Fibroblast of lung (primary cell): ENCODE measurements around the gene ZBTB11. TPM values are rescaled to one million over a fixed set of nuclear protein-coding genes. Genes with fewer than 3 reads are reported as not detected.
"Not testable (repeated sequence)": the region's sequence is repeated elsewhere in the genome, so short reads cannot be mapped to it uniquely, and the experiment has no call there.

ENCODE experiments used
- DNase-seq, 2 donors: peaks; one replicate each; pipeline versions ENCODE4 v3.0.0 to v3.0.0-alpha.2; 2010; ENCODE audit warnings: low read depth in 2 of 2
- H2AFZ ChIP-seq: 2 replicates; pipeline ENCODE4 v1.5.1; 2012; ENCODE audit warnings: low read length, control low read depth, inconsistent platforms
- H3K27ac ChIP-seq: 2 replicates; pipeline ENCODE4 v1.5.1; 2011; ENCODE audit warnings: low read length, control low read depth; ENCODE audit not compliant: insufficient read depth
- H3K27me3 ChIP-seq: 2 replicates; pipeline ENCODE4 v1.5.1; 2011; ENCODE audit warnings: mild to moderate bottlenecking, low read length; ENCODE audit not compliant: control insufficient read depth, insufficient read depth
- H3K36me3 ChIP-seq: 2 replicates; pipeline ENCODE4 v1.5.1; 2011; ENCODE audit warnings: low read length; ENCODE audit not compliant: control insufficient read depth, insufficient read depth
- H3K4me1 ChIP-seq: 2 replicates; pipeline ENCODE4 v1.5.1; 2011; ENCODE audit warnings: low read length; ENCODE audit not compliant: control insufficient read depth, insufficient read depth; ENCODE audit errors: extremely low read depth
- H3K4me2 ChIP-seq: 2 replicates; pipeline ENCODE4 v1.5.1; 2011; ENCODE audit warnings: low read length, control low read depth; ENCODE audit not compliant: insufficient read depth; ENCODE audit errors: extremely low read depth
- H3K4me3 ChIP-seq, 4 experiments: fragments of 200-600 bp in 1 of 4; sonication (generic) in 1 of 4; replicated peaks in 1 of 4; 2 replicates each; pipeline ENCODE4 v1.5.1; 2011 to 2016; ENCODE audit warnings: low read length in 4 of 4, low read depth in 3 of 4, mild to moderate bottlenecking in 3 of 4, control low read depth in 2 of 4, inconsistent platforms in 1 of 4, mixed read lengths in 1 of 4; ENCODE audit not compliant: insufficient read depth in 1 of 4; ENCODE audit errors: control extremely low read depth in 1 of 4
- H3K79me2 ChIP-seq: 2 replicates; pipeline ENCODE4 v1.5.1; 2012; ENCODE audit warnings: mild to moderate bottlenecking, low read length, inconsistent platforms; ENCODE audit not compliant: control insufficient read depth, insufficient read depth
- H3K9ac ChIP-seq: 2 replicates; pipeline ENCODE4 v1.5.1; 2011; ENCODE audit warnings: mild to moderate bottlenecking, low read length, control low read depth; ENCODE audit not compliant: insufficient read depth
- H3K9me3 ChIP-seq: 2 replicates; pipeline ENCODE4 v1.5.1; 2012; ENCODE audit warnings: low read depth, low read length; ENCODE audit not compliant: control insufficient read depth, insufficient read depth
- H4K20me1 ChIP-seq: 2 replicates; pipeline ENCODE4 v1.5.1; 2011; ENCODE audit warnings: low read length; ENCODE audit not compliant: control insufficient read depth, insufficient read depth; ENCODE audit errors: extremely low read depth
- EZH2 ChIP-seq: IDR thresholded peaks from 2 replicates; pipeline ENCODE4 v1.5.1; 2012; ENCODE audit warnings: low read length, control low read depth, mild to moderate bottlenecking; ENCODE audit errors: missing control alignments
- polyA plus RNA-seq, 2 donors: library from polyadenylated mRNA; depleted of rRNA in 1 of 2; stranded (reverse) in 1 of 2; unstranded in 1 of 2; fragments of >200 nt; gene quantifications; 2 replicates each; pipeline ENCODE4 v1.2.1, GENCODE V29; 2011 to 2012; ENCODE audit warnings: missing spikeins in 1 of 2
- total RNA-seq: library from RNA; depleted of rRNA; stranded (reverse); fragments of >200 nt; gene quantifications from 2 replicates; pipeline ENCODE4 v1.2.1, GENCODE V29; 2014
- TF ChIP-seq, protein P1 (sequence below), 2 donors: IDR thresholded peaks in 1 of 2; conservative IDR thresholded peaks in 1 of 2; 1 replicate in 1 of 2; 2 replicates in 1 of 2; pipeline ENCODE4 v1.5.1; 2011 to 2012; ENCODE audit warnings: low read length in 2 of 2, control low read depth in 1 of 2, inconsistent platforms in 1 of 2, low read depth in 1 of 2, mild to moderate bottlenecking in 1 of 2

ZBTB11 gene
- total and polyA plus RNA-seq, 2 donors (not counting 1 experiment from before 2014, with no cell fraction given): 11.4 to 26.6 TPM

DNA sequence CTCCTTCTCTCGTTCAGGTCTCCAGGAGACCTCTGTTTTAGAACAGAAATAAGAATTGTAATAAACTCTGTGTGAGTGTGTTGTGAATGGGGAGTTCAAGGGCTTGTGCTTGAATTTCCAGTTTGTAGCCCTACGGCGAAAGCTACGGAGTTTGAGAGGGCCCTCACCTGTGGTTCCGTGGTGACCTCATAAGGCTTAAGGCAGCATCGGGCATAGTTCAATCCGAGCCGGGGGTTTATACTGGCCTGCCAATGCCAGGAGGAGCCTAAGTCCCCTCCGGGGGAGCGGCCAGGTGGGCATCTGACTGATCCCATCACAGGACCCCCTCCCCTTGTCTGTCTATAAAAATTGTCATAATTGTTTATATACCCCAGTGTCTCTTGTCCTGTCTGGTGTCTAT lies 43.7 kb downstream of the ZBTB11 start:
- no peaks in the 10 kb centered on the region for H3K9me3 ChIP-seq
- H4K20me1 ChIP-seq: no peaks in the 10 kb centered on the region
- no peak overlapping the region for H3K9ac ChIP-seq
- no peak overlapping the region for H3K4me3 ChIP-seq
- H3K27me3 ChIP-seq: peaks cover 5% of the 10 kb centered on the region
- no peak overlapping the region for H2AFZ ChIP-seq
- no peaks in the 10 kb centered on the region for H3K36me3 ChIP-seq
- no peak overlapping the region for H3K27ac ChIP-seq
- no peaks in the 10 kb centered on the region for H3K4me1 ChIP-seq
- TF ChIP-seq, protein P1, sequence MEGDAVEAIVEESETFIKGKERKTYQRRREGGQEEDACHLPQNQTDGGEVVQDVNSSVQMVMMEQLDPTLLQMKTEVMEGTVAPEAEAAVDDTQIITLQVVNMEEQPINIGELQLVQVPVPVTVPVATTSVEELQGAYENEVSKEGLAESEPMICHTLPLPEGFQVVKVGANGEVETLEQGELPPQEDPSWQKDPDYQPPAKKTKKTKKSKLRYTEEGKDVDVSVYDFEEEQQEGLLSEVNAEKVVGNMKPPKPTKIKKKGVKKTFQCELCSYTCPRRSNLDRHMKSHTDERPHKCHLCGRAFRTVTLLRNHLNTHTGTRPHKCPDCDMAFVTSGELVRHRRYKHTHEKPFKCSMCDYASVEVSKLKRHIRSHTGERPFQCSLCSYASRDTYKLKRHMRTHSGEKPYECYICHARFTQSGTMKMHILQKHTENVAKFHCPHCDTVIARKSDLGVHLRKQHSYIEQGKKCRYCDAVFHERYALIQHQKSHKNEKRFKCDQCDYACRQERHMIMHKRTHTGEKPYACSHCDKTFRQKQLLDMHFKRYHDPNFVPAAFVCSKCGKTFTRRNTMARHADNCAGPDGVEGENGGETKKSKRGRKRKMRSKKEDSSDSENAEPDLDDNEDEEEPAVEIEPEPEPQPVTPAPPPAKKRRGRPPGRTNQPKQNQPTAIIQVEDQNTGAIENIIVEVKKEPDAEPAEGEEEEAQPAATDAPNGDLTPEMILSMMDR (conservative IDR thresholded peaks at IDR 0.05 in 1 of 2, IDR thresholded peaks at IDR 0.05 in 1 of 2; ENCODE audit: low read depth in 1 of 2, low read length in 2 of 2): no peak
- no peak for TF ChIP-seq EZH2
- no peak overlapping the region for H3K4me2 ChIP-seq
- no peak for DNase-seq
- H3K79me2 ChIP-seq: no peaks in the 10 kb centered on the region

DNA sequence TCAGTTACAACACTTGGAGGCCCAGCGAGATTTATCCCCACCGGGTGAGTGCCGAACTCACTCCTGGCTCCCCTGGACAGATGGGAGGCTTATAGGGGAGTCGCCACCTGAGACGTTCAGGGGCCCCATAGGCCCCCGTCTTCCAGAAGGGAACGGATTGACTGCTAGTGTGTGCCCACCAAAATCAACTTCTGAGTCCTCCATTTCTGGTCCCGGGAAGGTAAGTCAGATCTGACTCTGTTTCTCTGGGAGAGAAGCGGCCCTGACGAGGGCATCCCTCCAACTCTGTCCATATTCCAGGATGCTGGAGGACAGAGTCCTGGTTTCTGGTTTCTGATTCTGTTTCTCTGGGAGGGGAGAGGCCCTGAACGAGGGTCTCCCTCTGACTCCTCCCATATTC lies 44.3 kb downstream of the ZBTB11 start:
- no peaks in the 10 kb centered on the region for H3K79me2 ChIP-seq
- peaks cover 5% of the 10 kb centered on the region for H3K27me3 ChIP-seq
- no peaks in the 10 kb centered on the region for H3K36me3 ChIP-seq
- no peak for TF ChIP-seq EZH2
- TF ChIP-seq, protein P1 (conservative IDR thresholded peaks at IDR 0.05 in 1 of 2, IDR thresholded peaks at IDR 0.05 in 1 of 2; ENCODE audit: low read depth in 1 of 2, low read length in 2 of 2): no peak
- no peak overlapping the region for H3K4me3 ChIP-seq
- no peaks in the 10 kb centered on the region for H3K9me3 ChIP-seq
- no peak overlapping the region for H3K27ac ChIP-seq
- H3K4me2 ChIP-seq: no peak overlapping the region
- H3K4me1 ChIP-seq: no peaks in the 10 kb centered on the region
- no peak overlapping the region for H2AFZ ChIP-seq
- no peaks in the 10 kb centered on the region for H4K20me1 ChIP-seq
- no peak for DNase-seq
- no peak overlapping the region for H3K9ac ChIP-seq

DNA sequence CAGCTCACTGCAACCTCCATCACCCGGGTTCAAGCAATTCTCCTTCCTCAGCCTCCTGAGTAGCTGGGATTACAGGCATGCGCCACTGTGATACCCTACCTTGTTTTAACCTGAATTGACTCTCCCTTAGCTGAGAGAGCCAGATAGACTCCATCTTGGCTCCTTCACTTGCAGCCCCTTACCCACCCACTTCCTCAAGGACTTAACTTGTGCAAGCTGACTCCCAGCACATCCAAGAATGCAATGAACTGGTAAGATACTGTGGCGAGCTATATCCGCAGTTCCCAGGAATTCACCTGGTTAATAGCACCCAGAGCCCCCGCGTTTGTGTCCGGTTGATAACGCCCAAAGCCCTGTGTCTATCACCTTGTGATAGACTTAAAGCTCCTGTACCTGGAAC lies 45.0 kb downstream of the ZBTB11 start:
- not testable (repeated sequence) for H3K27me3 ChIP-seq, DNase-seq, H3K4me2 ChIP-seq, H3K27ac ChIP-seq, H3K79me2 ChIP-seq, H3K36me3 ChIP-seq, H2AFZ ChIP-seq, H4K20me1 ChIP-seq, H3K9me3 ChIP-seq, H3K4me3 ChIP-seq, H3K4me1 ChIP-seq, H3K9ac ChIP-seq
